Stimulated activated CD8-positive, alpha-beta memory T cell treated with anti-CD3 and anti-CD28 coated beads, Interleukin-4, amount 100 ng/mL, for 24 hours (primary cell): ENCODE results near the gene MST1R.
"Not testable (repeated sequence)": the region's sequence is repeated elsewhere in the genome, so short reads cannot be mapped to it uniquely, and the experiment has no call there.

Experiments used
- DNase-seq: peaks from one replicate; pipeline ENCODE4 v3.0.0-alpha.2; 2020; ENCODE audit warnings: low read depth

MST1R gene

DNA sequence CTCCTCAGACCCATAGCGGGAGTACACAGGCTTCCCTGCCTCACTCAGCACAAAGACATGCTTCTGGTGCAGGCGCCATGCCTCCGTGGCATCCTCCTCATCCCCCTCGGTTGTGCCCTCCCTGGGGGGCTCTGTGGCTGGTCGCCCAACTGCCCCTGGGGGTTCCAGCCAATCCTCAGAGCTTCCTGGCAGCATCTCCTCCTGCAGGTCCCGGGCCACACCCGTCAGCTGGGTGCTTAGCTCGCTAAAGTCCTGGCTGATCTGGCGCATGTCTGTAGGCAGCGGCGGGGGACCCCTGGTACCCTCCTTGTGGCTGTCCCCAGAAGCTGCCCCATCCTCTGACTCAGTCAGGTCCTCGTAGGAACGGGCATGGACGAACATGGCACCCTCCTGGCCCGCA lies 7.9 kb upstream of the MST1R start:
- no peak for DNase-seq

GRCh38 chr3:49911124-49911420 lies 7.4 kb upstream of the MST1R start:
- no peak for DNase-seq

DNA sequence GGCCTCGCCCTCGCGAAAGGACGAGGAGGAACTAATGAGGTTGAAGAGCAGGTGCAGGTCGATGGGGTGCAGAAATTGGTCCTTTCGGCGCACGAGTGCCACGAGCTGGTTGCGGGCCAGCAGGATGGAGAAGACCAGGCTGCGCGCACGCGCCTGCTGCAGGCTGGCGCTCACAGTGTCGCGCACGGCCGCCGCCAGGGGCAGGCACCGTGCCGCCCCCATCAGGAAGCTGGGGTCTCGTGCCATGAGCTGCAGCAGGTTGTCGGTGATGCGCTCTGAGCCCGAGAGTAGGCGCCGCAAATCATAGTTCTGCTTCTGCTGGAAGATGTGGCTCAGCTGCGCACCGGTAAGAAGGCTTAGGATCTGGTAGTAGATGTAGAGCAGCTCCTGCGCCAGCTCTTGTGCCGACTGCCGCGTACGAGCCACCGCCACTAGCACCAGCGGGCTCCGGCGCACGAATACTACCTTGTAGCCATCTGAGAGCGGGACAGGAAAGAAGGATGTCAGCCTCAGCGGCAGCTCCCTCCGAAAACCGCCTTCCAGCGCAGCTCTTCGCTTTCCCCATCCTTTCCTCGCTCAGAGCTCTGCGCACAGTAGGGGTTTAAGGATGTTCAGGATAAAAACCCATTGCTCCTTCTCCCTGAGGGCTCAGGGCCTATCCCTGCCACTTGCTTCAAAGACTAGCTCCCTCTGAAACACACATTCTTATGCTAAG lies 6.9 kb upstream of the MST1R start:
- no peak for DNase-seq

DNA sequence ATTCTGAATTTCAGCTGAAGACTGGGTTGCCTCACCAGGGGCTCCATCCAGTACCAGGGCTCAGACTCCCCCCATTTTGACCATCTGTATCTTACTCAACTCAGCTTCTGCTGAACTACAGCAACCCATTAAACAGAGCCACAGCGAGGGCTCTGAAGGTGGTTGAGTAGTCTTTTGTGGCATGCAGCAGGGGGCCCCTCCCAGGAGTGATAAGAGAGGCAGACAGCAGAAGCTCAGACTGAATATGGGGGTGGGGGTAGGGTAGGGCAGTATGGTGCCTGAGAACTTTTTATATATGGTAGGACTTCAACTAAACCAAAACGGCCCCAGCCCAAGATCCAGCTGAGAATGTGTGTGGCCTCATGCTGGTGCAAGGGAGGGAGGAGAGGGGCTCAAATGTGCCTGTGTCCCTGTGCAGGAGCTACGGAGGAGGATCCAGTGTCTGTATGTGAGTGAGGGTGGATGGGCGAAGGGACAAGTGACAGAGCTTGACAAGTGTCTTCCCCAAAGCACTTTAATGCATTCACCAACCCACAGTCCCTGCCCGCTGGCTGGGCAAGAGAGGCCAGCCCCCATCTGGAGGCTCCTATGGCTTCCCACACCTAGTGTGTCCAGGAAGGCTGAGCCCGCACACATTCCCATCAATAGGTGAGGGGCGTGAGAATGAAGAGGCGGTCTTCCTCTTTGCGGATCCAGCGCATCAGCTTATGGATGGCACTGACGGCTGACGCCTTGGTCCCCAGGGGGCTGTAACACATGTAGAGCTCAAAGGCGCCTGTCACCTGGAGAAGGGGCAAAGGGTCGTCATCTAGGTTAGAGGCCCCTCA lies 4.9 kb upstream of the MST1R start:
- DNase-seq, result no peak

- DNase-seq, result peak; percentile 28
Measured at GRCh38 chr3:49906073-49906743, 2.5 kb upstream of the MST1R start.

- DNase-seq, result not testable (repeated sequence)
Measured at GRCh38 chr3:49904448-49904847, 775 bp upstream of the MST1R start.

GRCh38 chr3:49902511-49903345 lies 945 bp downstream of the MST1R start:
- DNase-seq, result no peak

- no peak for DNase-seq
Measured at GRCh38 chr3:49901366-49902339, 2.0 kb downstream of the MST1R start.

- no peak for DNase-seq
Measured at GRCh38 chr3:49900491-49901153, 3.1 kb downstream of the MST1R start.

DNA sequence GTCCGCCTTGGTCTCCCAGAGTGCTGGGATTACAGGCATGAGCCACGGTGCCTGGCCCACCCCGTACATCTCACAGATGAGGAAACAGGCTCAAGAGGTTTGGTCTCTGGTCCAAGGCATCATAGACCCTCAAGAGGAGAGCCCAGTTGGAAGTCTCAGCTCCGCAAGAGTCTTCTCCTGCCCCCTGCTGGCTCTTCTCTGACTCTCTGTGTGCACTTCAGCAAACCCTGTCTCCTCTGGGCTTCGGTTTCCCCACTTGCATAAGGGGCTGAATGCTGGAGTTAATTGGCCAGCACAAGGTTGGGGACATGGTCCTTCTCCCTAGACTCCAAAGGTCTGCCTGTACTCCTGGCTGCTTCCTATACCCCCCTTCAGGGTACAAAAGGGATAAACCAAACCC lies 3.9 kb downstream of the MST1R start:
- DNase-seq, result no peak

- no peak for DNase-seq
Measured at GRCh38 chr3:49898991-49899390, 4.7 kb downstream of the MST1R start.

GRCh38 chr3:49896345-49896744 lies 7.3 kb downstream of the MST1R start:
- DNase-seq, result no peak

DNA sequence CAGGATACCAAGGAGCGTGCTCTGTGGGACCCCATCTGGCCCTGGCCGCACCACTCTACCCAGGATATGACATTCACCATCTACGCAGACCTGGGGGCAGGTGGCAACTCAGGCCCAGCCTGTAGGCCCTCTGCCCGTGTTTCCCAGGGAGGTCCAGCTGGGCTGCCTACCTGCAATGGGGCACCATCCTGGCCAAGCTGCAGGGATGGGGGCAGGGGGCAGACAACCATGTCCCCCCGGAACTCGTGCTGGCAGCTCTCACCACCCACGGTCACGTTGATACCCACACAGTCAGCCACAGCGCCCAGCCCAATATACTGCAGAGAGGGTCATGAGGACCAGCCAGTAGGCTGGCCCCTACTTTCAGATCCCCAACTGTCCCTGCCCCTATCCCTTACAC lies 7.9 kb downstream of the MST1R start:
- no peak for DNase-seq

DNA sequence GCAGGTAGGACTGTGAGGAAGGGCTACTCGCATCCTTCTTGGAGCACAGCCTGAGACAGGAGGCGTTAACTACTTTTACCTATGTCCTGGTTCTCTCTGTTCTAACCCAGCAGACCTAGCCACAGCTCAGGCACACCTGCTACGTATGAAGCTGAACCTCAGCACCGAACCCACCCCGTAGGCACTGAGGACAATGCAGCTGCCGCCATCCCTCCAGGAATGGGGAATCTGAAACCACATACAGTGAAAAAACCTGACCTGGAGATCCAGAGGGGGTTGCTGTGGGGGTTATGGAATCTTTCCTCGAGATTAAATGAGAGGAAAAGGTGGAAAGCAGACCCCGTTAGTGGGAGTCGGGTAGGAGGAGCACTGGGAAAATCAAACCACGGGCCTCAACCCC lies 14.4 kb downstream of the MST1R start:
- no peak for DNase-seq

DNA sequence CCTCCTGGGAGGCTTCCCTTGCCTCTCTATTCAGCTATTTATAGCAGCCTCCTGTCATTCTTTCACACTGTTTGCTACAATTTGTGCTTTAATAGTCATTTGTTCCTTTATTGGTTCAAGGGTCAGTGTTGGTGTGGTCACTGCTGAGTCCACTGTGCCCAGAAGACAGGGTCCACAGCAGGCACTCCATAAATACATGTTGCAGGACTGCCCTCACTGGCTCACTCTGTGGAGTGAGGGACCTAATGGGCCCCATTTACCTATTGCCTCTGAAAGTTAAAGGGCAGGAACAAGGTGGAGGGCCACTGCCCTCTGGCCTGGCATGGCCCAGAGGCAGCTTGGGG lies 16.8 kb downstream of the MST1R start:
- no peak for DNase-seq

- DNase-seq, result no peak
Measured at GRCh38 chr3:49883998-49884397, 19.7 kb downstream of the MST1R start.

DNA sequence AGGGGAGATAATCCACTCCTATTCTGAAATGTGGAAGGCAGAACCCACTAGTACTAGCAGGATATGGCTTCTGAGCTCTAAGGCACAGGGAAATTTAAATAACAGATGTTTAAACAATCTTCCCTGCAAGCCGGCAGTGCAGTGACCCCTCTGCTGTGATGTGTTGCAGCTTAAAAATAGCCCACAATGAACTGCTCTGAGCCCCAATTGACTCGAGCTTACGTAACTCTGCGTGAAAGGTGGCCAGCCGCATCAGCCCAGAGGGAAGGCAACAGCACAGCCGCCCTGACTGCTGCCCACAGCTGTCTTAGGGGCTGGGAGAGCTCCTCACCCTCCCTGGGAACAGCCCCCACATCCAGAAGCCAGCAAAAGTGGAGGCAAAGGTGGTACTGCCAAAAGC lies 21.5 kb downstream of the MST1R start:
- no peak for DNase-seq

DNA sequence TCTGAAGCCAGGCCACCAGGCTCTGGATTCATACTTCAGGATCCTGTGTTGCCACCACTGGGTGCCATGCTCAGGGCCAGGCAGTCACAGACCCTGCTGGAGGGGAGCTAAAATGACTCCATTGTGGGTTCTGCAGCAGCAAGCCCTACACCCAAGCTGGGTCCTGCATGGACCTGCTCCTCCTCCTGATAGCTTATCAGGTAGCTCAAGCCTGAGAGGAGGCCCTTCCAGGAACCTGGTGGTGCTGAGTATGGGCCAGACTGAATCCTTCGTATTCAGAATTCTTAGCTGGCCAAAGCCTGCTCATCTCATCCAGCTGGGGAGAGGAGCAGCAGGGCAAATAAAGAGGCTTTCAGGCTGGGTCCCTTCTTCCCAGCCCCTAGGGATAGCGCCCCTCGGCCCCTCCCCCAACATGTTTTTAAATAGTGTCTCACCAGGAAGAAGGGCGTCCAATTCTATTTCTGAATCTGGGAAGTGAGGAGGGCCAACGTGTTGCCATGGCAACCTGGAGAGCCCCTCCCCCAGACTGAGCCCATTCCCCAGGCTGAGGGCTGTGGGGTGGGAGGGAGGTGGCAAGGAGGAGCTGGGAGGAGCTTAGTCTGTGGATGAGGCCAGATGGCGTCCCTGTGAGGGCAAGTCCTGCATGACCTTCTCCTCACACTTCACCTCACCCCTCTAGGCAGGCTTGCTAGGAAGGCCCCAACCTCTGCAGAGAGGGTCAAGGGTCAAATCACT lies 22.9 kb downstream of the MST1R start:
- DNase-seq, result no peak

DNA sequence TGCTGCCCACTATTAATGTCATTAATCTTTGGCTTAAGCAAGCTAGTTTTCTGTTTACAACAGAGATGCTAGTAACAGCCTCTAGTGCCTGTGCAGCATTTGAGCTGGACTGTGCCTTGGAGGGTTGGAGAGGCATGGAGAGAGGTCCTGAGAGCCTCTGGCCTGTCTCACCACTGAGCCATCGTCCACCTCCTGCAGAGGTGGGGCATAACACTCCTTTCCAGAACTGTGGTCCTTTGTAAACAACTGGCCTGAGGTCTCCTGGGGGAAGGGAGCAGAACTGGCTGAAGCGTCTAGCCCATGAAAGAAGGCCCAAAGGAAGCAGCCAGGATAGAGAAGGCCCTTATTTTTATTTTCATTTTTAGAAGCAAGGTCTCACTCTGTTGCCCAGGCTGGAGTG lies 24.0 kb downstream of the MST1R start:
- no peak for DNase-seq

DNA sequence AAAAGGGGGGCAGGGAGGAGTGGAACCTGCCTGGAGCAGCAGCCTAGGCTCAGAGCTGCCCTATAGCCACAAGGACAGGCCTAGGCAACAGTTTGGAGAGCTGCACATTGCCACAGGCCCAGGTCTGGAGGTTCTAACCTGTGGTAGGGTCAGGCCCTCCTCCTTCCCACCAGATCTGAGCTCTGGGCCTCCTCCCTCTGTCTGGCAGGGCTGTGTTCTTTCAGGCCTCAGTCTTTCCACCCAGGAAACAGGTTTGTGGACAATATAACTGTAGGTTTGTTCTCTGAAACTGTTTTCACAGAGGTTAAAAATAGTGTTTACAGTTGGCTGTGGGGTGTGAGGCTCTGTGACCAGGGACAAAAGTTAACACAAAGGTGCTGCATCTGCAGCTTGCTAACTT lies 25.0 kb downstream of the MST1R start:
- DNase-seq, result no peak
